ENCODE results near the gene TTLL11.

The TTLL11 gene

DNA sequence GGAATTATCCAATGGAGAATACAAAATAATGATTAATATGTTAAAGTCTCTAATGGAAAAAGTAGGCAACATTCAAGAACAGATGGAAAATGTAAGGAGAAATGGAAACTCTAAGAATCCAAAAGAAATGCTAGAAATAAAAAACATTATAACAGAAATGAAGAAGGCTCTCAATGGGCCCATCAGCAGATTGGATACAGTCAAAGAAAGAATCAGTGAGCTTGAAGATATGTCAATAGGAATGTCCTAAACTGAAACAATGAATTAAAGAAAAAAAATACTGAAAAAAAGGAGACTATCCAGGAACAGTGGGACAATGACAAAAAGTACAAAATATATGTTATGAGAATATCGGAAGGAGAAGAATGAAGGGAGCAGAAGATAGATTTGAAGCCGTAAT lies 248.5 kb downstream of the TTLL11 start:
- Mint-ChIP-seq H3K27me3 (peaks cover 2% of the 10 kb centered on the region), H3K4me1 (no peaks in the 10 kb centered on the region), H3K9me3 (peaks cover 37% of the 10 kb centered on the region), H3K36me3 (peaks cover 12% of the 10 kb centered on the region), H3K27ac (no peak overlapping the region), H3K4me3 (no peak overlapping the region)

DNA sequence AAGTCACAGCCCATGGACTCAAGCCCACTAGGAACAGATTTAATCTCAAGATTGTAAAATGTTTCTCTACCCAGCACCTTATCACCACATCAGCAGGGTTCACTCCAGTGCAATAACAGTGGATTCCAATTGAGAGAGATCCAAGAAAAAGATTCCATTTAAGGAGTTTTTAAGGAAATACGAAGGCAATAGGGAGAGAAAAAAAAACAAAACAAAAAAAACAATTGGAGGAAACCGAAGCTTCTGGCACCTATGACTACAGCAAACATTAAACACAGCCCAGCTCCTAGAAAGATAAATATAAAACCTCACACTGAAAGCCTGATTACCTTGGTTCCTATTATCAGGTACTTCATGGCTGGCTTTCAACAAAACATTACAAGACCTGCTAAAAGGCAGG lies 249.0 kb downstream of the TTLL11 start:
- H3K4me3 Mint-ChIP-seq, result no peak overlapping the region
- no peaks in the 10 kb centered on the region for H3K4me1 Mint-ChIP-seq
- H3K27me3 Mint-ChIP-seq, result peaks cover 2% of the 10 kb centered on the region
- peaks cover 33% of the 10 kb centered on the region for H3K9me3 Mint-ChIP-seq
- no peak overlapping the region for H3K27ac Mint-ChIP-seq
- H3K36me3 Mint-ChIP-seq, result peaks cover 12% of the 10 kb centered on the region

DNA sequence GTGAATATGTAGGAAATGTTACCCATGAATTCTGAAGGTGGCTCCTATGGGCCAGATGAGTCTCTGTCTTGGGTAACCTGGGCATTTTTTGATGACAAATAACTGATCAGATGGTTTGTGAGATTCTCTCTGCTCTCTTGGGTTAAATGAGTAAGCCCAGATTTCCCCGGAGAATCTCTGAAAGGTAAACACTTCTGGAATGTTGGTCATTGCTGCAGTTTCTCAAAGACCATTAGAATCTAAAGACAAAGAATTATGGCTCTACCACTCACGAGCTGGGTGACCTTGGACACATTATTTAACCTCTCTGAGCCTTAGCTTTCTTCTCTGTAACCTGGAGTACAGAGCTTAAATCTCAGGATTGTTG lies 250.5 kb downstream of the TTLL11 start:
- Mint-ChIP-seq H3K27me3 (peaks cover 2% of the 10 kb centered on the region), H3K4me1 (no peaks in the 10 kb centered on the region), H3K9me3 (peaks cover 24% of the 10 kb centered on the region), H3K27ac (no peak overlapping the region), H3K4me3 (no peak overlapping the region), H3K36me3 (peaks cover 9% of the 10 kb centered on the region)

DNA sequence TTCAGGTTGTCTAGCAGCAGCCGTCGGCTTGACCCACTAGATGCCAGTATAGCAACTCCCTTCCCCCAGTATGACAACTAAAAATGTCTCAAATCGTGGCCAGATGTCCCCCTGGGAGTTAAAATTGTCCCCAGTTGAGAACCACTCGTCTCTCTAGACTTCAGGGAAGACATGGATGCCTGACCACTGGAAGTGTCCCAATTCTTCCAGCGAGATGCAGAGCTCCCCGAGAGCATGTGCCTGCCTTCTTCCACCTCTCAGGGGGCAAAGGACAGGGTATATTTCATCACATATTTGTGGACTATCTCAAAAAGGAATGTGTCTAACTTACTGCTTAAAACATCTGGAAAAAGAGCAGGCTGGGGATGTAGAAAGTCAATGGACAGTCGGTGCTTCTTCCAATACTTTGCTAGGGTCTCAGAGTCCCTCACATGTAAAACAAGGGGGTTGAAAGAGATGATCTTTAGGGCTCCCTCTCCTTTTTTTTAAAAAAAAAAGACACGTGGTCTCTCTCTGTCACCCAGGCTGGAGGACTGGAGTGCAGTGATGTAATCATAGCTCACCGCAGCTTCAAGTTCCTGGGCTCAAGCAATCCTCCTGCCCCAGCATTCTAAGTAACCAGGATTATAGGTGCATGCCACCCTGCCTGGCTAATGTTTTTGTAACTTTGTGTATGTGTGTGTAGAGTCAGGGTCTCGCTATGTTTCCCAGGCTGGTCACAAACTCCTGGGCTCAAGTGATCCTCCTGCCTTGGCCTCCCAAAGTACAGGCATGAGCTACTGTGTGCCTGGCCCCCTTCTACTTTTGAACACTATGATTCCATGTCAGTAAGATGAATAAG lies 251.1 kb downstream of the TTLL11 start:
- Mint-ChIP-seq H3K27ac (no peak overlapping the region), H3K27me3 (peaks cover 2% of the 10 kb centered on the region), H3K4me3 (no peak overlapping the region), H3K4me1 (no peaks in the 10 kb centered on the region), H3K9me3 (peaks cover 24% of the 10 kb centered on the region), H3K36me3 (peaks cover 9% of the 10 kb centered on the region)

DNA sequence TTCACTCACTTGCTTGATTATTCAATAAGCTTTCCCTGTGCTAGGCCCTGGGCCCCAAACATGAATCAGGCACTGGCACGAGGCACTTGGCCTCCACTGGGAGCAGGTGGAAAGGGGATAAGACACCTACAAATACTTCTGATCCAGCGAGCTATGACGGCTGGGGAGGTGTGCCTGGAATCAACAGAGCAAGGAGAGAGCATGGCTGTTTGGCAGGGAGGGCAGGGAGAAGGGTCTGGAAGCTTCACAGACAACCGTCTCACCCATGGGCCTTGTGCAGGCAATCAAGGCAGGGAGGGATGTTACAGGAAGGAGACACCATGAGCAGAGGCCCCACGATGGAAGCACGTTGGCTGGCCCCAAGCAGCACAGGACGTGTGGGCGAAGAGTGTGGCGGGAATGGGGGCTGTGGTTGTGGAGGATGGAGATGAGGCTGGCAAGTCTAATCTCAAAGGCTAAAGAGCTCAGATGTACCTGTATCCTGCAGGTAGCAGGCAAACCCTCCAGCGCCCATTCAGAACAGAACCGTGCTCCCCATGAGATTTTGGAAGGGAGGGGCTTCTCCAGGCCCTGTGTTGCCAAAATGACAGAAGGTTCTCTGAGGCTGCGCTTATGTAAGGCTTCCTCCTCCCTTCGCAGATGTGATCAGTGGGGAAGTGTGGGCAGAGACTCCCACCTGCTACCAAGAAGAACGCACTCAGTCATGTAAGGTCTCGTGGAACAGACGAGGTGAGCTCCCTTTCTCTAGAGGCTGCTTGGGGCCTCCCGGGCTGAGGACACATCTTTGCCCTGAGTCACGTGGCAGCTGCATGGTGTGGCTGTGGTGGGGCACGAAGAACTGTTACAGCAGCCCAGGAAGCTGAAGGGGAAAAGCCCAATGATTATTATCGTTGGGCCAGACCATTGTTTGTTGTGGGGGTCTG lies 252.0 kb downstream of the TTLL11 start:
- Mint-ChIP-seq H3K27me3 (no peaks in the 10 kb centered on the region), H3K36me3 (peaks cover 7% of the 10 kb centered on the region), H3K27ac (no peak overlapping the region), H3K9me3 (peaks cover 18% of the 10 kb centered on the region), H3K4me1 (no peaks in the 10 kb centered on the region), H3K4me3 (no peak overlapping the region)

DNA sequence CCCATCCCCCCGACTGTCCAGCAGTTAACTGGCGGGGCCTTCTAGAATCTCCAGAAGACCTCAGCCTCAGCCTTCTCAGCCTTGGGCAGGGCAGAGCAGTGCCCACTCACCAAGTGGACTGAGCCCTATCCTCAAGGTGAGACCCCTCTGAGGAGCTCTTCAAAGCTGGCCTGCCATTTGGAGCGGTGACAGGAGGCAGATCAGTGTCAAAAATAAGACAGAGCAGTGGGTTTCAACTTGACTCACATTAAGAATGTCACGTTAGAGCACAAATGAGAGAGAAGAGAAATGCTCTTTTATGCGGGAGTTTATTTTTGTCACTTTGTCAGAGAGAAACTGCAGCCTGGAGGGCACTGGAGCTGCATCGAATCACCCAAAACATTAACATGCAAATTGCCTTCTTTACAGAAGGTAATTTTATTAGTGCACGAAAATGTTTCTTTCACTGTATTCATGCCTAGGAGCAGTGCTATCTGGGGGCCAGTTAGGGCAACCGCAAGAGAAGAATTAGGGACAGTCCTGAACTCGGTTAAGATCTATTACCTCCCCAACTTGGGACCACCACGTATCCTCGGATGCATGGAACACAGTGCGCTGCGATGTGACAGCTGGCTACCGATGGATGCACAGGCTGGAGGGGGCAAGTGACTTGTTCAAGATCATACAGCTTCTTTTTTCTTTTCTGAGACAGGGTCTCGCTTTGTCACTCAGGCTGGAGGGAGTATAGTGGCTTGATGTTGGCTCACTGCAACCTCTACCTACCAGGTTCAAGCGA lies 253.2 kb downstream of the TTLL11 start:
- H3K4me3 Mint-ChIP-seq, result no peak overlapping the region
- H3K9me3 Mint-ChIP-seq, result peaks cover 7% of the 10 kb centered on the region
- no peaks in the 10 kb centered on the region for H3K4me1 Mint-ChIP-seq
- H3K27me3 Mint-ChIP-seq, result no peaks in the 10 kb centered on the region
- H3K27ac Mint-ChIP-seq, result no peak overlapping the region
- H3K36me3 Mint-ChIP-seq, result peaks cover 6% of the 10 kb centered on the region

DNA sequence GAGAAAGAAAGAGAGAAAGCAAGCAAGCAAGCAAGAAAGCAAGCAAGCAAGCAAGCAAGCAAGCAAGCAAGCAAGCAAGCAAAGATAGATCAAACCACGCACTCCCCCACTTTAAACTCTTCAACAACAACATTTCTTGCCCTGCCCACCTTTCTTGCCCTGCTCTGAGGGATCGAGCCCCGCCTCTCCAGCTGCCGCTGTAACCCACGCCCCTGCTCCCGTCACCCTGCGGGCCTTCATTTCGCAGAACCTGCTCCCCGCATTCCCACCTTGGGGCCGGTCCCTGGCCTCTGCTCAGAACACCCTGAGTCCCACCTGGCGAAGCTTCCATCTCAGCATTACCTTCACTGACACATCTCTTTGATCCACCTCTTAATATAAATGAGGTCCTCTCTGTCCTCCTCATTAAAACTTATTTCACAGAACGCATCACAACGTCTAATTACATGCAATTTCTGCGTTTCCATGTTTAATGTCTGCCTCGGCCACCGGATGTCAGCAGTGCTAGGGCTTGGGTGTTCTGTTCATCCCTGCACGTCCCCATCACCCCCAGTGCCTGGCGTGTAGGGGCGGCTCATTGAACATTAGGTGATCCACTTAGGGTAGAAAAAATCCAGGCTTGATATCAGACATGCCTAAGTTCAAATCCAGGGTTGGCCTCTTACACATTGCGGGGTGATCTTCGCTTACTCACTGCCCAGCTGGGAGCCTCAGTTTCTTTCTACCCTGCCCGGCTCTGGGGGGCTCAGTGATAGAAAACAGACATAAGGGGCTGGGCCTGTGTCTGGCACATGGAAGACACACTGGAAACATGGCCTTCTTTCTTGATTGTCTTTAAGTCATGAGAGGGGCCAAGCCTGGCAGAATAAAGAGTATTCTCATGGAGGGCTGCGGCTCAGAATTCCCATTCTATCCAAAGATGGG lies 254.1 kb downstream of the TTLL11 start:
- Mint-ChIP-seq H3K27me3 (no peaks in the 10 kb centered on the region), H3K27ac (no peak overlapping the region), H3K9me3 (no peaks in the 10 kb centered on the region), H3K36me3 (peaks cover 2% of the 10 kb centered on the region), H3K4me3 (no peak overlapping the region), H3K4me1 (no peaks in the 10 kb centered on the region)

DNA sequence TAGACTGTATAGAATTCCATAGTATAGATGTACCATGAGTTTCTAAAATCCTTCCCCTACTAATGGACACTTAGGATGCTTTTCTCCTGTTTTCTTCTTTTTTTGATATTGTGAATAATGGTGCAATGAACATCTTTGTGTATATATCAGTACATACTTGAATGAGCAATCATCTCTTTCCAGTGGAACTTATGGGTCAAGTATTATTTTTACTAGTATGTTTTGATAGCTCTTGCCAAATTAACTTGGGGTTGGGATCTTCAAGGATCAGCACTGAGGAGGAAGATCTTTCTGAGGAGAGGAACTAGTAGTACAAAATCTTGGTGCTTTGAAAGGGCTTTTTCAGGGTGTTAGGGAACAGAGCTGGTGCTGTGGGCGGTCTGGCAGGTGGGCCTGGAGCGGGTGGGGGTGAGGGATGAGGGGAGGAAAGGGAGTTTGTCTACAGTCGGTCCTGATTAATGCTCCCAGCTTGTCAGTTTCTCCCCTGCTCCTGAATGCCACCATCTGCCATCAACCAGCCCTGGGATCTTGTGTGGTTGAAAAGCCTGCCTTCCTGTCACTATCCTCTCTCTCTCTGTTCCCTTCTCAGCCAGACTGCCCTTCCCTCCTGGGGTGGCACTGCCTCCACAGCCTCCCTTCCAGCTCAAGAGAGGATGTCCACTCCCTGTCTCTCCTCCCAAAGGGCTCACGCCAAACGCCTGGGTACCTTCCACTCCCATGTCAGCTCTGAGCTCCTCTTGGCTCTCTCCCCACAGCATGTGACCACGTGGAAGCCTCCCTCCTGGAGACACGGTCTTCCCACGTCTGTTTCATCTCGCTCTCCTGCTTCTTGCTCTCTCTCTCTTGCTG lies 255.8 kb downstream of the TTLL11 start:
- no peak overlapping the region for H3K4me3 Mint-ChIP-seq
- no peaks in the 10 kb centered on the region for H3K27me3 Mint-ChIP-seq

DNA sequence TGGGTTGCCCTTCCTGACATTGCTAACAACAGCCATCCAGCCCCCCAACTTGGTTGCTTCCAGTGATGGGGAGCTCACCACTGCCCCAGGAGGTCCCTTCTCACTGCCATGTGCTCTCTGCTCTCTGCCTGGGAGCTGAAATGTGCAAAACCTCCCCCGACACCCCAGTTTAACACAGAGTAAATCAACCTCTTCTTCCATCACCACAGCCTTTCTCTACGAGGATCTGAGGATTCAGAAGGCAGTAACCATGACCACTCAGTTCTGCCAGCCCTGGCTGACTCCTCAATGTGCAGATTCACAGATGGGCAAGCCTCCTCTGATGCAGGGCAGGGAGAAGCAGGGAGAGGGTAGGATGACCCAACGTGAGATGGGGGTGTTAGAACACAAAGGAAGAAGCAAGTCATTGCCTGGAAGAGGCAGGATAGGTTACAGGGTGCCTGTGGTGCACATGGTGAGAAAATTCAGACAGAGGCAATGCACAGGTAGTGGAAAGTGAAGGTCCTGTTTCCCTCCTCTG lies 256.7 kb downstream of the TTLL11 start:
- peaks cover 2% of the 10 kb centered on the region for H3K36me3 Mint-ChIP-seq
- H3K4me3 Mint-ChIP-seq, result no peak overlapping the region
- no peaks in the 10 kb centered on the region for H3K9me3 Mint-ChIP-seq
- no peak overlapping the region for H3K27ac Mint-ChIP-seq
- no peaks in the 10 kb centered on the region for H3K27me3 Mint-ChIP-seq
- H3K4me1 Mint-ChIP-seq, result no peaks in the 10 kb centered on the region

More for the DNA sequence above, 255.8 kb downstream of the TTLL11 start:
- Mint-ChIP-seq H3K36me3 (peaks cover 2% of the 10 kb centered on the region), H3K27ac (no peak overlapping the region), H3K4me1 (no peaks in the 10 kb centered on the region), H3K9me3 (no peaks in the 10 kb centered on the region)

DNA sequence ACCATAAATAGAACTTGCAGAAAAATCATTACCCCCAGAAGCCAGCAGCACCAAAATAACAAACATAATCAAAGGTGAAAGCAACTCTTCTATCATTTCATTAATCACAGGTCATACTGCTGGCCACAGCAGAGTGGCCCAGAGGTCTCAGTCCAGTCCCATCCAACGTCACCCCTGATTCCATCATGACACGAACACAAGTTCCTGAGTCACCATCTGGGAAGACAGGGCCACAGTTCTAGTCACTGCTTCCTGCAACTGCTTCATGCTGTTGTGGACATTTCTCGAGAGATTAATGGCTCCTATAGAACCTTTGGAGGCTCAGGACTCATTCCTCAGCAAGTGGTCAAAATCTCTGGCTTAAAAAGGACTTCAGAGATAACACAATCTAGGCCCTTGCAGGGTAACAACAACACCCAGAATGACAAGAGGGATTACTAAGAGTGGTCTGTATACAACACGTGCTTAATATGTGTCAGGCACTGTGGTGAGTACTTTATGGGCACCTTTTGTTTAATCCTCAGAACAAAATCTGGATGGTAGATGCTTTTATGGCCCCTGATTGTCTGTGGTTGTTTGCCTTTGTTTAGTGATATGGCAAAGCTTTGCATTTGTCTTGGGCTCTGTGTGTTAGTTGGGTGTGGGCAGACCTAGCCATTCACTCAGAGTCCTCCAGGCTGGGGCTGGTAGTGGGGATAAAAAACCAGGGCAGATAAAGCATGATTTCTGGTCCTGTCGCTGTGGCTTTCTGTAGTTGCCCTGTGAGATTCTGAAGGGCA lies 257.3 kb downstream of the TTLL11 start:
- Mint-ChIP-seq H3K9me3 (no peaks in the 10 kb centered on the region), H3K27me3 (no peaks in the 10 kb centered on the region), H3K4me3 (no peak overlapping the region), H3K36me3 (no peaks in the 10 kb centered on the region), H3K27ac (no peak overlapping the region), H3K4me1 (no peaks in the 10 kb centered on the region)

DNA sequence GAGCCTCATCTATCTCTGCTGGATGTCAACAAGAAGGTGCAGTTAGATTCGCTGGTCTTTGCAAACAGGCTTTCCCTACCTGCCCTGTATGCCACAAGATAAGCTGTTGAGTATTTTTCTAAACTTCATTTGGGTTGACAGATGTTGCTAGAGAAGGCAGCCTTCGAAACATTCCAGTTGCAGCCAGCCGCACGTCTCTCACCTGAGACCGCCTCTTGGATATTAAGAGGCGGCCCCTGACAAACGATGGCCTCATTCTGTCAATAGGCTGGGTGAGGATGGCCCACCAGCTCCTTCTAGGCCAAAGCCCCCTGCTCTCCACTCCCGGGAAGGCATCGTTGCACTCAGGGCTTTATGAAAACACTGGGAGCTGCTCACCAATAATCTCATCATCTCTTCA lies 260.0 kb downstream of the TTLL11 start:
- Mint-ChIP-seq H3K4me1 (no peaks in the 10 kb centered on the region), H3K27ac (no peak overlapping the region)

DNA sequence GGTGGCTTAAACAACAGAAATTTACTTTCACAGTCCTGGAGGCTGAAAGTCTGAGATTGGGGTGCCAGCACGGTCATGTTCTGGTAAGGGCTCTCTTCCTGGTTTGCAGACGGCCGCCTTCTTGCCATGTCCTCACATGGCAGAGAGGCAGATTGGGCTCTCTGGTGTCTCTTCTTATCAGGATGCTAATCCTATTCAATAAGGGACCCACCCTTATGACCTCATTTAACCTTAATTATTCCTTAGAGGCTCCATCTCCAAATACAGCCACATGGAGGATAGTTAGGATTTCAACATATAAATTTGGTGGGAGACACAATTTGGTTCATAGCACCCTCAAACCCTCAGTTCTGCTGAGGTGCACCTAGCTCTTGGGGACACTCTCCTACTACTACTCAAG lies 261.2 kb downstream of the TTLL11 start:
- Mint-ChIP-seq H3K4me3 (no peak overlapping the region), H3K36me3 (no peaks in the 10 kb centered on the region), H3K27ac (no peak overlapping the region), H3K4me1 (no peaks in the 10 kb centered on the region), H3K27me3 (no peaks in the 10 kb centered on the region), H3K9me3 (no peaks in the 10 kb centered on the region)

More for the DNA sequence above, 260.0 kb downstream of the TTLL11 start:
- H3K27me3 Mint-ChIP-seq, result no peaks in the 10 kb centered on the region
- no peak overlapping the region for H3K4me3 Mint-ChIP-seq
- no peaks in the 10 kb centered on the region for H3K9me3 Mint-ChIP-seq
- no peaks in the 10 kb centered on the region for H3K36me3 Mint-ChIP-seq

DNA sequence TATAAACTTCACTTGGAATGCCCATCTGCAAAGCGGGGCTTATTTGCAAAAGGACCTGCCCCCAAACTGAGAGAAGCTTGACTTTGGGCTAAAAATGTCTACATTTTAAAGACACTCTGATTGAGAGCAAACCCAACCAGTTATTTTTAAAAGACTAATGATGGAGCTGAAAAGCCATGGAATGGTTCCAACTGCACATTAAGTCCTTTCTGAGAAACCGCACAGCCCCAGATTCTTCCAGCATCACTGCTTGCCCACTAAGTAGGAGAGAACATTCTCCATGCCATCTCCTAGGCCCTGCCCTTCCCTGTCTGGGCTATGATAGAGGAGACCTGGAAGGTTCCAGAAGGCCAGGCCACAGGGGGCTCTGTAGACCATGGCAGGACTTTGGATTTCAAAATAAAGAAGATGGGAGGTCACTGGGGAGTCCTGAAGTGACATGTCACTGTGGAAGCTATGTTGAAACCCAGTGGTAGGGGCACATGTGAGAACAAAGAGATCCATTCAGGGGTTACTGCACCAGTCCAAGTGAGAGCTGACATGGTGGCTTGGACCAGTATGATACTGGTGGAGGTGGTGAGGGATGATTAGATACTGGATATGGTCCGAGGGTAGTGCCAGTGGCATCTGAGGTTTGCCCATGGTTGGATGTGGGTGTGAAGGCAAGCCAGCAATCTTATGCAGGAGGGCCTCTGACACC lies 262.5 kb downstream of the TTLL11 start:
- Mint-ChIP-seq H3K4me3 (no peak overlapping the region), H3K27me3 (no peaks in the 10 kb centered on the region), H3K36me3 (no peaks in the 10 kb centered on the region), H3K4me1 (no peaks in the 10 kb centered on the region), H3K9me3 (no peaks in the 10 kb centered on the region), H3K27ac (no peak overlapping the region)

Measured in activated naive CD4-positive, alpha-beta T cell treated with anti-CD3 and anti-CD28 coated beads, Interleukin-2, amount 50 U/mL, for 24 hours (primary cell).